Activated naive CD8-positive, alpha-beta T cell treated with anti-CD3 and anti-CD28 coated beads for 36 hours (primary cell): ENCODE data around the gene EXOSC1. TPM values are rescaled to one million over a fixed set of nuclear protein-coding genes. Genes with fewer than 3 reads are reported as not detected.
"Not testable (repeated sequence)": the region's sequence is repeated elsewhere in the genome, so short reads cannot be mapped to it uniquely, and the experiment has no call there.

ENCODE experiments used
- DNase-seq: peaks from one replicate; pipeline ENCODE4 v3.0.0; 2021
- H3K27ac Mint-ChIP-seq: one replicate; pipeline ENCODE4 v1.8.0; 2022; ENCODE audit warnings: mild to moderate bottlenecking, moderate library complexity, mixed read lengths
- H3K27me3 Mint-ChIP-seq: one replicate; pipeline ENCODE4 v1.8.0; 2022; ENCODE audit warnings: mild to moderate bottlenecking, mixed read lengths
- H3K36me3 Mint-ChIP-seq: one replicate; pipeline ENCODE4 v1.8.0; 2021; ENCODE audit warnings: mild to moderate bottlenecking, mixed read lengths
- H3K4me1 Mint-ChIP-seq: one replicate; pipeline ENCODE4 v1.8.0; 2021; ENCODE audit warnings: mixed read lengths
- H3K4me3 Mint-ChIP-seq: one replicate; pipeline ENCODE4 v1.8.0; 2022; ENCODE audit warnings: mild to moderate bottlenecking, moderate library complexity, mixed read lengths
- H3K9me3 Mint-ChIP-seq: one replicate; pipeline ENCODE4 v1.8.0; 2022; ENCODE audit warnings: mixed read lengths
- total RNA-seq, 2 experiments: library from RNA; stranded (reverse); gene quantifications; one replicate each; pipeline ENCODE4 v1.2.3, GENCODE V29; 2021

Gene EXOSC1
- total RNA-seq, 2 experiments from 2014 or later = 48.4 to 53.7 TPM

DNA sequence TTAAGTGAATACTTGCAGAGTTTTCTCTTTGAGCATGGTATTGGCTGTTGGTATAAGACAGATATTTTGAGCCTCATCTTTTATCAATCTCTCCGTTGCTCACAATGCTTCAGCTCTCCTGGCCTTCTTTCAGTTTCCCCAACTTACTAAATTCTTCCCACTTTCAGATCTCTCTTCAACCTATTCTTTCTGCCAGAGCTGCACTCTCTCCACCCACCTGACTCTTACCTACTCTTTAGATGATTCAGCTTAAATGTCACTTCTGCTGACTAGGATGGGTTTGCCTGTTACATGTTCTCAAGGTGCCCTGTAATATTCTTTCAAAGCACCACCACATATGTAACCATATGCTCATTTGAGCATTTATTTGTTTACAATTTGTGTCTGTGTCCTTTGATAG, 1.6 kb downstream of the EXOSC1 start:
- DNase-seq = no peak
- peaks cover 20% of the 10 kb centered on the region for H3K36me3 Mint-ChIP-seq

DNA sequence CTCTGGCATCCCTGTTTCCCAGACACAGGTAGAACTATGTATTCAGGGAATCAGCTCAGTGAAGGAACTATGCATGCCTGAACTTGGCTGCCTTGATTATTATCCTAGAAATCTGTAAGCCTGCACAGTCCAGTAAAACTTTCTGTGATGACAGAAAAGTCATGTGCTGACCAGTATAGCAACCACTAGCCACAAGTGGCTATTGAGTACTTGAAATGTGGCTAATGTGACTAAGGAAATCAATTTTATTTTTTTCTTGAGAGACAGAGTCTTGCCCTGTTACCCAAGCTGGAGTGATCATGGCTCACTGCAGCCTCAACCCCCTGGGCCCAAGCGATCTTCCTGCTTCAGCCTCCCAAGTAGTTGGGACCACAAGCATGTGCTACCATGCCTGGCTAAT, 3.5 kb downstream of the EXOSC1 start:
- no peak overlapping the region for H3K4me3 Mint-ChIP-seq
- peaks cover 15% of the 10 kb centered on the region for H3K36me3 Mint-ChIP-seq
- no peak overlapping the region for H3K27ac Mint-ChIP-seq
- H3K9me3 Mint-ChIP-seq = no peaks in the 10 kb centered on the region
- H3K27me3 Mint-ChIP-seq = no peaks in the 10 kb centered on the region
- DNase-seq = no peak
- peaks cover 24% of the 10 kb centered on the region for H3K4me1 Mint-ChIP-seq

More for the DNA sequence above, 1.6 kb downstream of the EXOSC1 start:
- Mint-ChIP-seq H3K4me3 (peak overlapping the region; percentile 99), H3K9me3 (no peaks in the 10 kb centered on the region), H3K27ac (peak overlapping the region; percentile 76), H3K27me3 (no peaks in the 10 kb centered on the region), H3K4me1 (peaks cover 39% of the 10 kb centered on the region)

DNA sequence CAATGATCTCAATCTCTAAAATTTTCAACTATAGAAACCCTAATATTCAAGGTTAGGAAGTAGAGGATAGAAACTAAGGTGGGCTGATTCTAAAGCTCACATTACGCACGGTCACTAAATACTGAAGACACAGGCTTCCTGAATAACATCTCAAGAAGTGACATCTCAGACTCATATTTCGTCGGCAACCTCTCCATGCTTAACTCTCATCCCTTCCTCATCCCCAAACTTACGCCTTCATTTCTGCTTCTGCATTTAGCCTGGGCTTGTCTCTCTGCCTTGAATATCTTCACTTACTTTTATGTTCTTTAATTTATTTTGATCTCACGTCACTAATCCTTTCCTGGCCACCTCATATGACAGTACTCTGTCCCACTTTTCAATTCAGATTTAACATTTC, 10.6 kb downstream of the EXOSC1 start:
- DNase-seq = no peak
- no peak overlapping the region for H3K4me3 Mint-ChIP-seq
- H3K27me3 Mint-ChIP-seq = no peaks in the 10 kb centered on the region
- H3K4me1 Mint-ChIP-seq = peaks cover 6% of the 10 kb centered on the region
- peaks cover 31% of the 10 kb centered on the region for H3K36me3 Mint-ChIP-seq
- peak overlapping the region; percentile 9 for H3K27ac Mint-ChIP-seq
- no peaks in the 10 kb centered on the region for H3K9me3 Mint-ChIP-seq

DNA sequence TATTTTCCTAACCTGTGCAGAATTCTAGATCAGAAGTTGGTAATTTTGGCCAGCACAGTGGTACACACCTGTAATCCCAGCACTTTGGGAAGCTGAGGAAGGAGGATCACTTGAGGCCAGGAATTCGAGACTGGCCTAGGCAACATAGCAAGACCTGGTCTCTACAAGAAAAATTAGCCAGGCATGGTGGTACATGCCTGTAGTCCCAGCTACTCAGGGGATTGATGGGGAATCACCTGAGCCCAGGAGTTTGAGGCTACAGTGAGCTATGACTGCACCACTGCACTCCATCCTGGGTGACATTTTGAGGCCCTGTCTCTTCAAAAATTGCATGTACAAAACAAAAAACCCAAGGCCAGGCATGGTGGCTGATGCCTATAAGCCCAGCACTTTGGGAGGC, 11.2 kb downstream of the EXOSC1 start:
- Mint-ChIP-seq H3K4me1 (peaks cover 8% of the 10 kb centered on the region), H3K27me3 (no peaks in the 10 kb centered on the region), H3K27ac (peak overlapping the region; percentile 48), H3K4me3 (no peak overlapping the region), H3K9me3 (no peaks in the 10 kb centered on the region), H3K36me3 (peaks cover 37% of the 10 kb centered on the region)
- no peak for DNase-seq

DNA sequence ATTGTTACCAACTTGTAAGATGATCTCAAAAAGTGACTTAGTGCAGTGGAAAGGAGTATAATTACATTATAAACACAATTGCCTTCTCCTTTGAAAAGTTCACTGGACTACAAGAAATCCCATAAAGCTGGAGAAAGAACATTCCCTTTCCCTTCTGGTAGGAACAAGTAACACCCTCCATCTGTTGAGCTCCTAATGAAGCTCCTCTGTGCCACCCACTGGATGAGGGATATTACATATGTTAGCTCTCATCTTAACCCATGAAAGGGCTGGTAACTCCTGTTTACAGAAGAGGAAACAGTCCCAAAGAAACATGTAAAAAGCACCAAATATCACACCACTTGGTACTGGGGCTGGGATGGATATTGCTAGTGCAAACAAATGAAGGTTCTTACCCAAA, 11.8 kb downstream of the EXOSC1 start:
- H3K4me1 Mint-ChIP-seq = peaks cover 12% of the 10 kb centered on the region

DNA sequence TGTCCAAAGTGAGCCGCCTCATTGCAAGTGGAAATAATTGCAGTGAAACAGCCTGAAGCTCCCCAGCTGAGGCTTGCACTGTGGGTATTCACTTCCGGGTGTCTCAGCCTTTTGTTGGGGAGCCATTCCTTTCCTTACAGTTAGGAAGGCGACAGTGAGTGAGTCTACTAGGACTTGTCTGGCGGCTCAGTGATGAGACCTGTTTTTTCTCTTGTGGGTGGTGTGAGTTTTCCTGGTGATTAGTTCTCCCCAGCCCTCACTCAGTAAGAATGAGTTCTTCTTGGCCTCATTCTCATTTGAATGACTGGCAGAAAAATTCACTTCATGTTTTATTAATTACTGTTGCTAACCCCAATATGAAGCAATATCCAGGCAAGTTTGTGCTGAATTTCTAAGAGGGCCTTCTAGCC, 17.2 kb downstream of the EXOSC1 start:
- Mint-ChIP-seq H3K36me3 (peaks cover 62% of the 10 kb centered on the region), H3K4me1 (peaks cover 37% of the 10 kb centered on the region), H3K27me3 (peaks cover 3% of the 10 kb centered on the region), H3K4me3 (peak overlapping the region; percentile 88), H3K27ac (peak overlapping the region; percentile 93), H3K9me3 (peaks cover 1% of the 10 kb centered on the region)
- DNase-seq = no peak

More for the DNA sequence above, 11.8 kb downstream of the EXOSC1 start:
- Mint-ChIP-seq H3K36me3 (peaks cover 42% of the 10 kb centered on the region), H3K9me3 (no peaks in the 10 kb centered on the region), H3K4me3 (no peak overlapping the region), H3K27me3 (no peaks in the 10 kb centered on the region), H3K27ac (peak overlapping the region; percentile 48)
- no peak for DNase-seq

DNA sequence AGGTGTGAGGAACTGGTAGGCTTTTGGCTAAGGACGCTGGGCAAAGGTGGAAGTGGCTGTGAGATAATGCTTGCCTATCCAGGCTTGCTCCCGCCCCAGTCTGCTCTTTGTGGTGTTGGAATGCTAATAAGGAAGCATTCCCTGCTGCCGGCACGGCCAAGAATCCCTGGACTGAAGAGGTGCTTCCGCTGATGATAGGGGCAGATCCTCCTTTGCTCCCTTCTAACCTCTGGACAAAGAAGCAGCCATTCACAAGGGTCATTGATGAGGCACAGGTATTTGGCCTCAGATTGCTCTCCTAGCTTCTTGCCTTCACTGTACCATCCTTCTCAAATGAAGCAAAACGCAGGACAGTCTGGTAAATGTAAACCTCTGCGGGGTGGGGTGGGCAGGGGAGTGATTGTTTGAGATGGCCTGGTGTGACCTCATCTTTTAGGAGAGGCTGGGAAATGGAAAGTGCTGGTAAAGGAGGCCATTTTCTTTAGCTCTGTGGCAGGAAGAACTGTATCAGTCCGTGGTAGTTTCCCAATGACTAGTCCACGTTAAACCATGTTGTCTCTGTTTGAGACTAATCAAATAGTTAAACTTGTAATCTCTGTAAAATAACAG, 18.1 kb downstream of the EXOSC1 start:
- peaks cover 3% of the 10 kb centered on the region for H3K27me3 Mint-ChIP-seq
- H3K4me3 Mint-ChIP-seq = peak overlapping the region; percentile 89
- DNase-seq = peak; percentile 37
- peaks cover 58% of the 10 kb centered on the region for H3K36me3 Mint-ChIP-seq
- H3K27ac Mint-ChIP-seq = peak overlapping the region; percentile 96
- H3K4me1 Mint-ChIP-seq = peaks cover 45% of the 10 kb centered on the region
- H3K9me3 Mint-ChIP-seq = peaks cover 1% of the 10 kb centered on the region

DNA sequence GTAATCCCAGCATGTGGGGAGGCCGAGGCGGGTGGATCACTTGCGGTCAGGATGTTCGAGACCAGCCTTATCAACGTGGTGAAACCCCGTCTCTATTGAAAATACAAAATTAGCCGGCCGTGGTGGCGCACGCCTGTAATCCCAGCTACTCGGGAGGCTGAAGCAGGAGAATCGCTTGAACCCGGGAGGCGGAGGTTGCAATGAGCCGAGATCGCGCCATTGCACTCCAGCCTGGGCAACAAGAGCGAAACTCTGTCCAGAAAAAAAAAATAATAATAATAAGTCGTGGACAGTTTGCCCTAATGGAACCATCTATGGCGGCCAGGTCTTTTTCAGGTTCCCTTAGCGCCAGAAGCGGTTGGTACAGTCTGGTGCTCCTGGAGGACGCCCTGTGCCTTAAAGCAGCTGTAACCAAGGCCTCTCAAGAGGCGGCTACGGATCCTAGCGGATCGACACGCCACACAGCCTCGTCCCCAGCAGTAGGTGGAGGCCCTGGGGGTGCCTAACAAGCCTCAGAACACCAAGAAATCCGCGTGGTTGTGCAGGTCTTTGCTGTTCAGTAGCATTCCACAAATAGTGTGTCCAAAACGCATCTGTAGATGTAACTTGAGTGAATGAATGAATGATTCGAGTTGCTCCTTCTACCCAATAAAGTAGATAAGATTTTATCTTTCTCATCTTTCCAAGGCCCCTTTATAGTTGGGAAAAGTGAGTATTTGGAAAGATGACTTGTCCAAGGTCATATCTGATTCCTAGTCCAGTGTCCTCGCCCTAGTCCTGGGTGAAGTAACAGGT, 18.8 kb downstream of the EXOSC1 start:
- H3K9me3 Mint-ChIP-seq = peaks cover 1% of the 10 kb centered on the region
- H3K27ac Mint-ChIP-seq = peak overlapping the region; percentile 96
- H3K36me3 Mint-ChIP-seq = peaks cover 55% of the 10 kb centered on the region
- H3K4me1 Mint-ChIP-seq = peaks cover 47% of the 10 kb centered on the region
- peaks cover 3% of the 10 kb centered on the region for H3K27me3 Mint-ChIP-seq
- DNase-seq = no peak
- peak overlapping the region; percentile 89 for H3K4me3 Mint-ChIP-seq

DNA sequence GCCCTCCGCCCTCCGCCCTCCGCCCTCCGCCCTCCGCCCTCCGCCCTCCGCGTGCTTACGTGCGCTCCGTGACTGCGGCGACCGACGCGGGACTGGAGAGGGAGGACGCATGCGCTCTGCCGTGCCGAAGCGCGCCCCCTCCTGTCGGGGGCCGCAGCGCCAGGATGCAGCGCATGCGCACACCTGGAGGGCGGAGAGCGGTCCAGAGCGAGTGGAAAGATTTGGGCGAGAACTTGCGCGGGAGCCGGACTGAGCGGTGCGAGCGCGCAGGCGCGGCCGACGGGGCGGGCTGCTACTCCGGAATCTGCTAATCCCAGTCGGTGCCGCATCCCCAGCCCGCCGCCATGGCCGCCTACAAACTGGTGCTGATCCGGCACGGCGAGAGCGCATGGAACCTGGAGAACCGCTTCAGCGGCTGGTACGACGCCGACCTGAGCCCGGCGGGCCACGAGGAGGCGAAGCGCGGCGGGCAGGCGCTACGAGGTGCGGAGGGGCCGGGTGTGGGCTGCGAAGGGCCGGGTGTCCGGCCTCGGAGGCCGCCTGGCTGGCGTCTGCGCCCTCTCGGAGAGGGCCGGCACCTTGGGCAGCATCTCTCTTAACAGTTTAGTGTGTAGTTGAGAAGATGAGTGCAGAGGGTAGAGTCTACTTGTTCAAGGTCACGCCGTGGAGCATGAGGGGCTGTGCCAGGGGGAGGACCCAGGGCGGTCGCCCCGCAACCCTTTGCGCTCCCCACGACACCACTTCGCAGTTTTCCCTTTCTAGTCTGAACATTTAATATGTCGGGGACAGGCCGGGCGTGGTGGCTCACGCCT, 19.6 kb downstream of the EXOSC1 start, which contains the start of gene PGAM1:
PGAM1 (plus strand) TSS at position 228 of the 812 bp plus-strand sequence; CDS start at position 345, 117 bp downstream.
- Mint-ChIP-seq H3K36me3 (peaks cover 50% of the 10 kb centered on the region), H3K4me3 (peak within 1 kb of the TSS; percentile 89), H3K9me3 (peaks cover 1% of the 10 kb centered on the region), H3K27me3 (peaks cover 3% of the 10 kb centered on the region), H3K4me1 (peaks cover 49% of the 10 kb centered on the region), H3K27ac (peak within 1 kb of the TSS; percentile 96)
- DNase-seq = peak; percentile 98

DNA sequence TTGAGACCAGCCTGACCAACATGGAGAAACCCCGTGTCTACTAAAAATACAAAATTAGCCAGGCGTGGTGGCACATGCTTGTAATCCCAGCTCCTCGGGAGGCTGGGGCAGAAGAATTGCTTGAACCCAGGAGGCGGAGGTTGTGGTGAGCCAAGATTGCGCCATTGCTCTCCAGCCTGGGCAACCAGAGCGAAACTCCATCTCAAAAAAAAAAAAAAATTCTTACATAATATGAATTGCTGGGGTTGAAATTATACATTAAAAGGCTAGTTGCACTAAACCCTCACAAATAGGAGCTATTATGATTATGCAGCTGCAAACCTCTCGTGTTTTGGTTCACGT, 22.1 kb downstream of the EXOSC1 start:
- Mint-ChIP-seq H3K4me3 (peak overlapping the region; percentile 58), H3K4me1 (peaks cover 47% of the 10 kb centered on the region), H3K36me3 (peaks cover 38% of the 10 kb centered on the region), H3K27ac (peak overlapping the region; percentile 94)
- DNase-seq, H3K9me3 Mint-ChIP-seq, H3K27me3 Mint-ChIP-seq: not testable (repeated sequence)

DNA sequence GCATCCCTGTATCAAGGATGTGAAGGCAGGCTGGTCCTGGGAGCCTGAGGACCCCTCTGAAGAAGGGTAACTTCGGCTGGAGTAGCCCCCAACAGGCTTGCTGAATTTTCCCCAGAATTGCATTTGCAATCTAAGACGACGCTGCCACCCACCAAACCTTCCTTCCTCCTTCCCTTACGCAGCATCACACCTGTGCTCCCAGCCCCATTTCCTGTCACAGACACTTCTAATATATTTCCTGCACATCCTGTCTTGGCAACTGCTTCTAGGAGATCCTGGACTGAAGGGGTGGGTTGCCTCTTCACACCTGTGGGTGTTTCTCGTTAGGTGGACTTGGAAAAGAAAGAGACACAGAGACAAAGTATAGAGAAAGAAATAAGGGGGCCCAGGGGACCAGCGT, 29.2 kb downstream of the EXOSC1 start:
- peaks cover 20% of the 10 kb centered on the region for H3K36me3 Mint-ChIP-seq
- peaks cover 2% of the 10 kb centered on the region for H3K9me3 Mint-ChIP-seq
- no peak for DNase-seq
- H3K4me1 Mint-ChIP-seq = peaks cover 65% of the 10 kb centered on the region
- peak overlapping the region; percentile 18 for H3K4me3 Mint-ChIP-seq
- H3K27me3 Mint-ChIP-seq = no peaks in the 10 kb centered on the region
- H3K27ac Mint-ChIP-seq = peak overlapping the region; percentile 84

DNA sequence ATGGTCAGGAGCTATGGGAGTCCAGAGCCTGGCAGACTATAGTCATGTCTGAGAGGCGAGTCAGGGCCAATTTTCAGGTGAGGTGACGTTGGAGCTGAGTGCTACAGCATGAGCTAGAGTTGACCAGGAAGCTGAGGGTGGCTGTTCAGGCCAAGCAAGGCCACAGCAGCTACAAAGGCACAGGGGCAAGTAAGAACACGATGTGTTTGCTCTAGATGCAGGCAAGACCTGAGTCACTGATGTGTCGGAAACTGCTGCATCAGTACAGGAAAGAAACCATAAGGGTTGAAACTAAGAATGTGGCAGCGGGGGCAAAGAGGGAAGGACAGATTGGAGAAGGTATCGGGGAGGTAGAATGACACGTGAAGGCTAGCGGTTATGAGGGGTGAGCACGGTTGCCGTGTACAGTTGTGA, 32.9 kb downstream of the EXOSC1 start:
- peak overlapping the region; percentile 73 for H3K27ac Mint-ChIP-seq
- peaks cover 10% of the 10 kb centered on the region for H3K36me3 Mint-ChIP-seq
- H3K4me1 Mint-ChIP-seq = peaks cover 45% of the 10 kb centered on the region
- H3K9me3 Mint-ChIP-seq = no peaks in the 10 kb centered on the region
- peak overlapping the region; percentile 5 for H3K4me3 Mint-ChIP-seq
- peak; percentile 66 for DNase-seq
- no peaks in the 10 kb centered on the region for H3K27me3 Mint-ChIP-seq

DNA sequence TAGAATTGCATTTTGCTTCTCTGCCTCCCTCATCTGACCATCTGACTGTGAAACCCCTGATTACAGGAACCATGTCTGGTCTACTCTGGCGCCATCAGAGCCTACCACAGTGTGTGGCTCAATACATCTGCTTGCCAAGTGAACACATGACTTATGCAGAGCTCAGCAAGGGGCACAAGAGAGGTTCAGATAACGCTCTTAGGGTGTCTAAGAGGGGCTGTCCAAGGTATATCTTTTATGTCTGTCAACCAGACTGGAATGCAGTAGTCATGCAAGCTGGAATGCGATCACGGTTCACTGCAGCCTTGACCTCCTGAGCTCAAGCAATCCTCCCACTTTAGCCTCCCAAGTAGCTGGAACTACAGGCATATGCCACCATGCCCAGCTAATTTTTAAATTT, 34.4 kb downstream of the EXOSC1 start:
- Mint-ChIP-seq H3K27me3 (no peaks in the 10 kb centered on the region), H3K9me3 (no peaks in the 10 kb centered on the region), H3K36me3 (peaks cover 7% of the 10 kb centered on the region), H3K27ac (no peak overlapping the region), H3K4me1 (peaks cover 40% of the 10 kb centered on the region), H3K4me3 (no peak overlapping the region)
- DNase-seq = no peak

DNA sequence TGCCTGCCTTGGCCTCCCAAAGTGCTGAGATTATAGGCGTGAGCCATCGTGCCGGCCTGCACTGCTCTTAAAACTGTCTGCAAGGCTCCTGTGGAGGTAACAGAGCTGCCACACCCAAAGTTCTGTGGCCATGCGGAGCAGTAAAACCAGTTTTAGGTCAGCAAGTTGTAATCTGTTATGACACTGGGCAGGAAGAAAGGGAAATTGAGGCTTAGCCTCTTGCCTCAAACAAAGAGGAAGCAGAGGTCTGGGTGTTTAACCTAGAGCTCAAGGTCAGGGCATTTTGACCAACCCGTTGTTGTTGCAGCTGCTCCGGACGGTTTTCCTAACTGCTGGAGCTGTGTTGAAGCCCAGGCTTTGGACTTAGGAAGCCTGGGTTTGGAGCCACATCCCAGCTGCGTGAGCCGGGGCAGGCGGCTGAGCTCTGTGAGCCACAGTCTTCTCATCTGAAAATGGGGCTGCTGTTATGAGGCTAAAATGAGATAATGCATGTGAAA, 37.3 kb downstream of the EXOSC1 start:
- Mint-ChIP-seq H3K36me3 (no peaks in the 10 kb centered on the region), H3K27ac (no peak overlapping the region), H3K9me3 (no peaks in the 10 kb centered on the region), H3K4me3 (no peak overlapping the region), H3K4me1 (peaks cover 17% of the 10 kb centered on the region), H3K27me3 (no peaks in the 10 kb centered on the region)
- DNase-seq = no peak

DNA sequence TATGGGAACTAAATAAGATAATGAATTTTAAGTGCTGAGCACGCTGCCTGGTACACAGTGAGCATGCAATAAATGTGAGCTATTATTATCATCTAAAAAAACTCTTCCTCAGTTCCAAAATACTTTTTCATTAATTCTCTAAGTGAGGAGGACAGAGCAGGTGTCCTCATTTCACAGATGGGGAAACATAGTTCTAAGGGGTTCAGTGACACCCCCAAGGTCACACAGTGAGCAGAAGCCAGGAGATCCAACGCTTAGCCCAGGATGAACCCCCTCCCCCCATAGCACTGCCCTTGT, 37.9 kb downstream of the EXOSC1 start:
- no peak for DNase-seq
- H3K9me3 Mint-ChIP-seq = no peaks in the 10 kb centered on the region
- peaks cover 14% of the 10 kb centered on the region for H3K4me1 Mint-ChIP-seq
- H3K27me3 Mint-ChIP-seq = no peaks in the 10 kb centered on the region
- no peak overlapping the region for H3K4me3 Mint-ChIP-seq
- H3K27ac Mint-ChIP-seq = no peak overlapping the region
- no peaks in the 10 kb centered on the region for H3K36me3 Mint-ChIP-seq
